K562 (cell line): ENCODE measurements around the gene LBX1. TPM values are rescaled to one million over a fixed set of nuclear protein-coding genes. Genes with fewer than 3 reads are reported as not detected.

Source experiments
- ATAC-seq: fragments of 200-7000 bp; cut with Tn5 transposase; 3 replicates; pipeline ENCODE4 v1.9.1; 2020; ENCODE audit warnings: moderate library complexity
- BruUV-seq: library from RNA; stranded (reverse); fragments of 400-500 nt; replicated peaks from 2 replicates; lab custom pipeline; 2021; lab: Mats Ljungman, UMichigan
- CTCF ChIA-PET: fragments of 300-600 bp; formaldehyde crosslinking; extraction: SDS; loops from one replicate; lab custom pipeline; 2021; ENCODE audit warnings: low intra/inter-chr PET ratio; lab: Yijun Ruan, JAX
- POLR2A ChIA-PET: fragments of 300-600, 350-650 bp; sonication (Branson Sonifier 250); formaldehyde crosslinking; extraction: SDS; loops from one replicate; lab custom pipeline; 2021; ENCODE audit warnings: antibody characterized with exemption, inconsistent platforms; lab: Yijun Ruan, JAX
- DNase-seq, 4 experiments: peaks; one replicate each; pipeline versions ENCODE4 v3.0.0 to v3.0.0-alpha.2; 2011 to 2018; ENCODE audit warnings: low spot score in 3 of 4, mixed read lengths in 3 of 4; ENCODE audit errors: extremely low read depth in 1 of 4
- FAIRE-seq: peaks from 2 replicates; lab custom pipeline; 2011; peaks lifted over from hg19 to GRCh38; lab: Jason Lieb, UNC
- H2AFZ ChIP-seq: 2 replicates; pipeline ENCODE4 v1.6.0; 2011; ENCODE audit warnings: low read depth, low read length, control low read depth, inconsistent platforms
- H3K27ac ChIP-seq: fragments of 200-600 bp; 3 replicates; pipeline ENCODE4 v1.8.0; 2011; ENCODE audit warnings: low read depth, mild to moderate bottlenecking, control low read depth, inconsistent platforms, low read length, moderate library complexity, mixed read lengths; ENCODE audit errors: extremely low read depth
- H3K27me3 ChIP-seq, 2 experiments: fragments of 300-600 bp in 1 of 2; 2 replicates in 1 of 2; 3 replicates in 1 of 2; pipeline versions ENCODE4 v1.6.0 to v1.8.0; 2011; ENCODE audit warnings: inconsistent platforms in 2 of 2, low read length in 2 of 2, mild to moderate bottlenecking in 1 of 2, mixed read lengths in 1 of 2, moderate library complexity in 1 of 2; ENCODE audit not compliant: control insufficient read depth in 2 of 2, insufficient read depth in 2 of 2
- H3K36me3 ChIP-seq: fragments of 300-600 bp; 3 replicates; pipeline ENCODE4 v1.8.0; 2011; ENCODE audit warnings: mild to moderate bottlenecking, low read length, inconsistent platforms; ENCODE audit not compliant: control insufficient read depth, insufficient read depth
- H3K4me1 ChIP-seq, 2 experiments: fragments of 200-600 bp in 1 of 2; replicated peaks in 1 of 2; 2 replicates in 1 of 2; 3 replicates in 1 of 2; pipeline versions ENCODE4 v1.5.1 to v1.8.0; 2011; ENCODE audit warnings: inconsistent platforms in 2 of 2, low read length in 2 of 2, mild to moderate bottlenecking in 1 of 2, mixed read lengths in 1 of 2, moderate library complexity in 1 of 2; ENCODE audit not compliant: control insufficient read depth in 2 of 2, insufficient read depth in 2 of 2
- H3K4me2 ChIP-seq: 2 replicates; pipeline ENCODE4 v1.6.1; 2011; ENCODE audit warnings: low read length, control low read depth, inconsistent platforms, mixed read lengths; ENCODE audit not compliant: insufficient read depth
- H3K4me3 ChIP-seq: fragments of 200-600 bp; sonication (generic), shearing (Covaris generic); 2 replicates; pipeline ENCODE4 v1.5.1; 2016; ENCODE audit warnings: control low read depth, inconsistent platforms
- H3K79me2 ChIP-seq: fragments of 200-600 bp; 3 replicates; pipeline ENCODE4 v1.8.0; 2011; ENCODE audit warnings: low read length, inconsistent platforms; ENCODE audit not compliant: control insufficient read depth, insufficient read depth
- H3K9ac ChIP-seq, 2 experiments: 2 replicates each; pipeline versions ENCODE4 v1.6.0 to v1.6.1; 2011; ENCODE audit warnings: low read depth in 2 of 2, low read length in 2 of 2, control low read depth in 1 of 2, inconsistent platforms in 1 of 2, mild to moderate bottlenecking in 1 of 2, mixed read lengths in 1 of 2; ENCODE audit not compliant: insufficient read depth in 1 of 2
- H3K9me1 ChIP-seq: one replicate; pipeline ENCODE4 v1.6.0; 2011; ENCODE audit warnings: inconsistent platforms, mild to moderate bottlenecking, low read length, moderate library complexity; ENCODE audit not compliant: control insufficient read depth, insufficient read depth
- H3K9me3 ChIP-seq: replicated peaks from 2 replicates; pipeline ENCODE4 v1.5.1; 2011; ENCODE audit warnings: low read depth, low read length, inconsistent platforms; ENCODE audit not compliant: control insufficient read depth, insufficient read depth
- H4K20me1 ChIP-seq: replicated peaks from 2 replicates; pipeline ENCODE4 v1.6.1; 2011; ENCODE audit warnings: low read length, inconsistent platforms, mixed read lengths; ENCODE audit not compliant: control insufficient read depth, insufficient read depth
- CHCHD3 ChIP-seq: fragments of 250-450 bp; sonication (Bioruptor Pico); IDR thresholded peaks from 2 replicates; pipeline ENCODE4 v2.1.2; 2022; ENCODE audit warnings: mild to moderate bottlenecking
- MEIS2 ChIP-seq: fragments of 450-650 bp; IDR thresholded peaks from 2 replicates; pipeline ENCODE4 v1.6.1; 2014; ENCODE audit warnings: mild to moderate bottlenecking; ENCODE audit not compliant: partially characterized antibody
- VEZF1 ChIP-seq: fragments of 200-800 bp; sonication (Bioruptor generic); IDR thresholded peaks from 2 replicates; pipeline ENCODE4 v1.6.1; 2017; ENCODE audit warnings: missing genetic modification characterization, missing compliant biosample characterization
- ZFP36 ChIP-seq: fragments of 150-350 bp; IDR thresholded peaks from 2 replicates; pipeline ENCODE4 v1.6.1; 2018; ENCODE audit warnings: low read length, low read depth; ENCODE audit not compliant: partially characterized antibody
- WGBS: fragments of 100-300 bp; shearing (Covaris generic); methylation state at CpG from one replicate; pipeline ENCODE4 v1.1.6; 2016; ENCODE audit warnings: low coverage, mixed read lengths; ENCODE audit not compliant: insufficient coverage; ENCODE audit errors: missing lambda C conversion rate; 5-methylcytosine and 5-hydroxymethylcytosine counted together
- in situ Hi-C: fragments of 300-500 bp; cut with MboI; formaldehyde crosslinking; loops from 4 replicates; pipeline ENCODE4 v1.15.0; 2018; ENCODE audit warnings: inconsistent platforms, mixed read lengths
- intact Hi-C: fragments of 100-400 bp; cut with micrococcal nuclease; formaldehyde crosslinking; loops from 2 replicates; pipeline ENCODE4 v1.14.2; 2022
- polyA plus RNA-seq, 8 experiments: library from polyadenylated mRNA; depleted of rRNA in 4 of 8; stranded (reverse) in 5 of 8; unstranded in 3 of 8; fragments of >200 nt; fragmentation: Nextera tagmentation in 2 of 8; fragmentation: Illumina TruSeq in 1 of 8; extraction: Ambion mirVana in 2 of 8; extraction: Trizol in 1 of 8; gene quantifications; 2 replicates each; pipeline versions ENCODE4 v1.2.1 to v1.2.3, GENCODE V29; 2011 to 2014; ENCODE audit warnings: inconsistent platforms in 1 of 8, missing spikeins in 1 of 8
- total RNA-seq, 7 experiments: library from RNA; depleted of rRNA in 6 of 7; stranded (reverse); fragments of >200 nt in 6 of 7; fragmentation: Illumina TruSeq in 2 of 7; extraction: Trizol in 2 of 7; gene quantifications; 2 replicates each; pipeline versions ENCODE4 v1.2.1 to v1.2.3, GENCODE V29; 2011 to 2021; ENCODE audit warnings: low replicate concordance in 1 of 7

The LBX1 gene
- total and polyA plus RNA-seq, 9 of the 15 experiments (the other 6 are each of a cell fraction or from before 2014, with no cell fraction given): not detected

GRCh38 chr10:101260764-101261481, 31.7 kb upstream of the LBX1 start:
- FAIRE-seq (no peak), DNase-seq (peak in 2 of 4 experiments; percentile 17 to 19), ATAC-seq (peak; percentile 65)
- no peaks in the 10 kb centered on the region for H3K9me1 ChIP-seq
- H3K36me3 ChIP-seq: no peaks in the 10 kb centered on the region
- peaks cover 0 to 18% of the 10 kb centered on the region in 2 experiments; a peak in 2 of 5 replicates for H3K27me3 ChIP-seq
- in situ Hi-C loops: no loop called here
- no TSS peak for BruUV-seq
- H3K4me3 ChIP-seq: no peak overlapping the region
- no peaks in the 10 kb centered on the region for H3K79me2 ChIP-seq
- TF ChIP-seq MEIS2 (peak; percentile 28), CHCHD3 (no peak), ZFP36 (peak; percentile 70), VEZF1 (peak; percentile 61)
- no peaks in the 10 kb centered on the region for H4K20me1 ChIP-seq
- no peak overlapping the region for H3K4me2 ChIP-seq
- ChIA-PET CTCF (no interaction called here), POLR2A (interaction anchor here (0.6 kb wide), 1 partner anchor 212 kb away, joined by 3 read pairs; no protein-coding TSS in a partner anchor)
- H2AFZ ChIP-seq: no peak overlapping the region
- WGBS: 0% methylated on average over 17 of the region's 21 CpGs
- intact Hi-C loops: no loop called here
- no peak overlapping the region for H3K9ac ChIP-seq
- peaks cover 8% of the 10 kb centered on the region in 2 experiments; a peak in 2 of 5 replicates for H3K4me1 ChIP-seq
- no peaks in the 10 kb centered on the region for H3K9me3 ChIP-seq
- no peak overlapping the region for H3K27ac ChIP-seq
